Central memory CD4-positive, alpha-beta T cell (primary cell): ENCODE results near the gene SLC28A2.
A peak's percentile ranks its signal among the peaks of the same experiment; 100 is the strongest.
"Not testable (repeated sequence)": the region's sequence is repeated elsewhere in the genome, so short reads cannot be mapped to it uniquely, and the experiment has no call there.

Experiments used
- DNase-seq: peaks from one replicate; pipeline ENCODE4 v3.0.0; 2022

The SLC28A2 gene

DNA sequence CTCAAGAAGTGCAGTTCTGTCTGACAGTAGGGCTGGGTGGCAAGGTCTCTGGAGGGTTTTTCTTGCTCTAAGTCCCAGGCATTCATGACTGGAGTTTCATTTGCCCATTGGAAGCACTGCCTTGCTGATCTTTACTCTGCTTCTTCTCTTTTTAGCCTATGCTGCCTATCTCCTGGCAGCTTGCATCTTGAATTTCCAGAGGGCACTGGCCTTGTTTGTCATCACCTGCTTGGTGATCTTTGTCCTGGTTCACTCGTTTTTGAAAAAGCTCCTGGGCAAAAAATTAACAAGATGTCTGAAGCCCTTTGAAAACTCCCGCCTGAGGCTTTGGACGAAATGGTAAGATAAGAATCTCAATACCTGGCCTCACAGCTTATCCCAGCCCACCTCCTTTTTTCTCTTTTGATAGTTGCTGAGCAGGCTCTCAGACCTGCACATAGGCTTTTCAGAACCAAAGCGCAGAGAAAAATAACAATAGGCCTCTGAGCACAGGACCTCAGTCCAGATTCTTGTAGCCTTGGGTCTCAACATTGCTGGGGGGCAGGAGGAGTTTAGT lies 10.9 kb downstream of the SLC28A2 start:
- no peak for DNase-seq

DNA sequence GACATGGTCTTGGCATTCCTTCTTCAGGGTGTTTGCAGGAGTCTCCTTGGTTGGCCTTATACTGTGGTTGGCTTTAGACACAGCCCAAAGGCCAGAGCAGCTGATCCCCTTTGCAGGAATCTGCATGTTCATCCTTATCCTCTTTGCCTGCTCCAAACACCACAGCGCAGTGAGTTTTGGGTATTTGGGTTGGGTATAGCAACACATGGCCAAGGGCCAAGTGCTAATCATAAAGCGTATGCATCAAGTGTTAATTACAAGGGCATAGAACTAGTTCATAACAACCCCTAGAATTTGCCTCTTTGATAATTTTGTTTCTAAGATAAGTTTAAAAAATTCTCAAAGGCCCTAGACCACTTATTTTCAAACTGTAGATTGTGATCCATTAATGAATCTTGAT lies 11.8 kb downstream of the SLC28A2 start:
- DNase-seq, result no peak

GRCh38 chr15:45265506-45265905 lies 13.5 kb downstream of the SLC28A2 start:
- DNase-seq, result no peak

GRCh38 chr15:45268135-45268534 lies 16.1 kb downstream of the SLC28A2 start:
- DNase-seq, result no peak

DNA sequence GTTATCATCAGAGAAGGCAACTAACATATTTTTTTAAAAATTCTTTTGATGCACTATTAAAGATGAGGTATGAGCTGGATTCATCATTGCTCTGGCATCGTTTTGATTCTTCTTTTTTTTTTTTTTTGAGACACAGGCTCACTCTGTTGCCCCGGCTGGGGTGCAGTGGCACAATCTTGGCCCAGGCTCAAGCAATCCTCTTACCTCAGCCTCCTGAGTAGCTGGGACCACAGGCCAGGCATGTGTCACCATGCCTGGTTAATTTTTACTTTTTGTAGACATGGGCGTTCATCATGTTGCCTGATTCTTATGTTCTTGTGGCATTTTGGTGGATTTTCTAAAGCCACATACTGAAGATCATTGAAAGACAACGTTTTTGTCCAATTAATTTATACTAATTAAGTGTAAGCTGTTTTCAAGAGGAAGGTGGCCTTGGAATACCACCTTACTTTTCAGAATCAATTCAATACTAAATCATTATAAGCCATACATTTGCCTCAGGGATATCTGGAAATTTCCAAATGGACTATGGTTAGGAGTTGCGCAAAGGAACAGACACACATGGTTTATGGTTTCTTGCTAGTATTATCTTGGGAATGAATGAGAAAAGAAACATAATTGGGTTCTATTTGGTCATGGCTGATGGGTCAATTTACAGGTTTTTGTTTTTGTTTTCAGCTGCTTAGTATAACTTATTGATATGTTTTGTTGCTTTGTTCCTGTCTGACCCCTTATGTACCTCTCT lies 22.8 kb downstream of the SLC28A2 start:
- no peak for DNase-seq

DNA sequence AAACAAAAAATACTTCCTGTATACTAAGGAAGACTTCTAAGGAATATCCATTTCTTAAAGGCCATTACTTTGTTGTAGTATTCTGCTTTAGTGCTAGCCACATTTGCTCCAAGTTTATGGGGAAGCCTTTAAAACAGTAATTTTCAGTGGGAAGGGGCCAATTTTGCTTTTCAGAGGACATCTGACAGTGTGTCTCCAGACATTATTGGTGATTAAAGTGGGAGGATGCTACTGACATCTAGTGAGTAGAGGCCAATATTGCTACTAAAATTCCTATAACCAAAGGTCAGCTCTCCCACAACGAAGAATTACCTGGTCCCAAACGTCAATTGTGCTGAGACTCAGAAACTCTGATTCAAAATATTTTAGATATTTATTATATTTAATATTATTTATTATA lies 24.8 kb downstream of the SLC28A2 start:
- DNase-seq, result peak; percentile 18

DNA sequence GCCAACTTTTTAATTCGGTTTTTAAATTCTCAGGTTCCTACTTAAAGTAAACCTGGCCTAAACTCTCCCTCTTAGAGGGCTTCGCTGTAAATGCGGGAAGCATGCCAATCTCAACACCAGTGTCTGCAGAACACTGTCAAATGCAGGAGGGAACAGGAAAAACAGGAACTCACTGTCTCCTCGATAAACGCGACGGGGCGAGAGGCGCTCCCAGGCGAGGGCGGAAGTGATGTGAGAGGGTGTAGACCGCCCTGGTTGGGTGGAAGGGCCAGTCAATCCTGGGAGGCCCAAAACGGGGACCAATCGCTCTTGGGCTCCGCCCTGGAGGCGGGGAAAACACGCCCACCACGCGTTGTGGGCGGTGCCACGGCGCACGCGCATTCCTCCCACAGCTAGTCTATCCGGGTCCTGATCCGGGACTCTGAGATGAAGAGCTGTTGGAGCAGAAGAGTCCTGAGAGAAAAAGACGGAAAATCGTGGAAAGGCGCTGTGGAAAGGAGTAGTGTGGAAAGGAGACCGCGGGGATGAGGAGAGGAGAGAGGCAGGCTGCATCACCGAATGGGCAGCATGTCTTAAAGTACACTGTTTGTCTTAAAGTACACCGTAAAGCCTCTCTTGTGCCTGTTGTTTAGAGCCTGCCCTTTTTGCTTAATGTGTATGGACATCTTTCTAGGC lies 27.1 kb downstream of the SLC28A2 start:
- DNase-seq, result peak; percentile 97

- no peak for DNase-seq
These were observed 33.4 kb downstream of the SLC28A2 start for GRCh38 chr15:45285413-45285812.

GRCh38 chr15:45287390-45287956 lies 35.4 kb downstream of the SLC28A2 start:
- no peak for DNase-seq

GRCh38 chr15:45288947-45289346 lies 36.9 kb downstream of the SLC28A2 start:
- no peak for DNase-seq

DNA sequence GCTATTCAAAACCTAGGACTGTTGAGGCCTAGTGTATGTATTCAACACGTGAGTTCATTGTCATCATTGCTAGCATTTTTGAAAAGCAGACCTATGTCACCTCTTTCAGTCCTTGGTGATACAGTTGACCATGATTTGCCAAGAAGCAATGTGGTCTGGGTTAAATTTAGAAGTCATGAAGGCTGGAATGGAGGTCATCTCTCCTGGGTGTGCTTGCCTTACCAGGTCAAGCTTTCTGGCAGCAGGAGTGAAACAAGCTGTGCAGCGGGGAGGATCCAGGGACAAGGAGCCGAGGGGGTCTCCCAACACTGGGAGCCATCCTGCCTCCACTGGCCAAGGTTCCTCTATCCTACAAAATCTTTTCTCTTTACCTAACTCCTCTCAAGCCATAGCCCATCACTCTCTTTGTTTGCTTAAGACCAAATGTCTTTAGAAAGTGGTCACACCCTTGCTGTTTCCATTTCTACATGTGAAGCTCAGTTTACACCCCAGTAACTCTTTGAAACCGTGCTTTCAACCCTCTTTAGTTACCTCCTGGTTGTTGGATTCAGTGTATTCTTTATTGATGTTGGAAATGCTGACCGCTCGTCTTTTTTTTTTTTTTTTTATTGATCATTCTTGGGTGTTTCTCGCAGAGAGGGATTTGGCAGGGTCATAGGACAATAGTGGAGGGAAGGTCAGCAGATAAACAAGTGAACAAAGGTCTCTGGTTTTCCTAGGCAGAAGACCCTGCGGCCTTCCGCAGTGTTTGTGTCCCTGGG lies 40.0 kb downstream of the SLC28A2 start:
- no peak for DNase-seq

DNA sequence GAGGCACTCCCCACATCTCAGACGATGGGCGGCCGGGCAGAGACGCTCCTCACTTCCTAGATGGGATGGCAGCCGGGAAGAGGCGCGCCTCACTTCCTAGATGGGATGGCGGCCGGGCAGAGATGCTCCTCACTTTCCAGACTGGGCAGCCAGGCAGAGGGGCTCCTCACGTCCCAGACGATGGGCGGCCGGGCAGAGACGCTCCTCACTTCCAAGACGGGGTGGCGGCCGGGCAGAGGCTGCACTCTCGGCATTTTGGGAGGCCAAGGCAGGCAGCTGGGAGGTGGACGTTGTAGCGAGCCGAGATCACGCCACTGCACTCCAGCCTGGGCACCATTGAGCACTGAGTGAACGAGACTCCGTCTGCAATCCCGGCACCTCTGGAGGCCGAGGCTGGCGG lies 41.3 kb downstream of the SLC28A2 start:
- DNase-seq, result not testable (repeated sequence)

- DNase-seq, result not testable (repeated sequence)
These were observed 46.9 kb downstream of the SLC28A2 start for GRCh38 chr15:45298964-45299378.

- no peak for DNase-seq
These were observed 52.7 kb downstream of the SLC28A2 start for GRCh38 chr15:45304711-45305110.

- no peak for DNase-seq
These were observed 54.1 kb downstream of the SLC28A2 start for GRCh38 chr15:45306105-45306504.

DNA sequence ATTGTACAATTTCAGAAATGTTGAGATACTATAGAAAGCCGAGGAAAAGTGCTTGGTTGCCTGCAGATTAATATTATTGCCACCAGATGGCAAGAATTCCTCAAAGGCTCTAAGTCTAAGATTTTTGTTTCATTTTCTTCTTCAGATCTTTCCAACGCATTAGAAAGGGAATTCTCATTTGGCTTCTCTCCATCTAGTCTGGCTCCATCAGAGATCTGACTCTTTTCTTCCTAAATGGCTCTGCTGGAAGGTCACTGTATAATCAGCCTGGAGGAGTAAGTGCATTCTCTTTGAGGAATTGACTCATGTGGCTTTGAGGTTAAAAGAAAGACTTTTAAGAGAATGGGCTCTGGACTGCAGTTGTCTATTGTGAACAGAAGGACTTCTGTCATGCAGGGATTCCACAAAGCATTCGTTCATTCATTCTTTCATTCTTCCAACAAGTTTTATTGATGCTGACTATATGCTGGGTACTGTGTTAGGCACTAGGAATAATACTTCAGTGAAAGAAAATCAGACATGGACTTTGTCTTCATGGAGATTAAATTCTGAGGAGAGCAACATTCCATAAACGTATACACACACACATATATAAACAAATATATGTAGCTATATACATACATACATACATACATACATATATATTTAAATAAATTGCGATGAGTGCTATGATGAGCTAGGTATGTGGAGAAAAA lies 55.3 kb downstream of the SLC28A2 start:
- no peak for DNase-seq

DNA sequence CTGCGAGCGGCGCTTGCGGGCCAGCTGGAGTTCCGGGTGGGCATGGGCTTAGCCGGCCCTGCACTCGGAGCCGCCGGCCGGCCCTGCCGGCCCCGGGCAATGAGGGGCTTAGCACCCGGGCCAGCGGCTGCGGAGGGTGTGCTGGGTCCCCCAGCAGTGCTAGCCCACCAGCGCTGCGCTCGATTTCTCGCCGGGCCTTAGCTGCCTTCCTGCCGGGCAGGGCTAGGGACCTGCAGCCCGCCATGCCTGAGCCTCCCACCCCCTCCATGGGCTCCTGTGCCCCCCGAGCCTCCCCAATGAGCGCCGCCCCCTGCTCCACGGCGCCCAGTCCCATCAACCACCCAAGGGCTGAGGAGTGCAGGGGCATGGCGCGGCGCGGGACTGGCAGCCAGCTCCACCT lies 62.1 kb downstream of the SLC28A2 start:
- DNase-seq, result not testable (repeated sequence)

DNA sequence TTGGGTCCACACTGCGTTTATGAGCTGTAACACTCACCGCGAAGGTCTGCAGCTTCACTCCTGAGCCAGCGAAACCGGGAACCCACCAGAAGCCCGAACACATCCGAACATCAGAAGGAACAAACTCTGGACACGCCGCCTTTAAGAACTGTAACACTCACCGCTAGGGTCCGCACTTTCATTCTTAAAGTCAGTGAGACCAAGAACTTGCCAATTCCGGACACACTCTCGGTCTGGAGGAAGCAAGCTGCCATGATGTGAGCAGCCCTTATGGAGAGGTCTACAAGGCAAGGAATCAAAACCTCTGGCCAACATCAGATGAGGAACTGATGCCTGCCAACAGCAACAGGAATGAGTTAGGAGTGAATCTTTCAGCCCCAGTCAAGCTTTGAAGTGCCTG lies 62.9 kb downstream of the SLC28A2 start:
- no peak for DNase-seq

- DNase-seq, result no peak
These were observed 67.6 kb downstream of the SLC28A2 start for GRCh38 chr15:45319472-45320214.

- no peak for DNase-seq
These were observed 68.7 kb downstream of the SLC28A2 start for GRCh38 chr15:45320581-45321205.

GRCh38 chr15:45326280-45326679 lies 74.2 kb downstream of the SLC28A2 start:
- DNase-seq, result no peak
